Smooth muscle cell (in vitro differentiated cells): ENCODE results near the gene TJAP1. TPM values are rescaled to one million over a fixed set of nuclear protein-coding genes. Genes with fewer than 3 reads are reported as not detected.
"Not testable (repeated sequence)": the region's sequence is repeated elsewhere in the genome, so short reads cannot be mapped to it uniquely, and the experiment has no call there.

Experiments used
- DNase-seq: peaks from one replicate; lab custom pipeline; 2025; ENCODE audit not compliant: unreplicated experiment; lab: John Stamatoyannopoulos, UW
- H2AFZ ChIP-seq: fragments of 200-600 bp; sonication (generic); 2 replicates; pipeline ENCODE4 v1.6.0; 2016; ENCODE audit warnings: antibody characterized with exemption, low read depth, mild to moderate bottlenecking
- H3F3A ChIP-seq: fragments of 200-600 bp; sonication (generic); 2 replicates; pipeline ENCODE4 v1.6.0; 2017; ENCODE audit warnings: antibody characterized with exemption, low read depth
- H3K27ac ChIP-seq: fragments of 200-600 bp; sonication (generic); 2 replicates; pipeline ENCODE4 v1.5.1; 2016; ENCODE audit warnings: low read depth, mild to moderate bottlenecking
- H3K27me3 ChIP-seq: fragments of 200-600 bp; sonication (generic); 2 replicates; pipeline ENCODE4 v1.6.1; 2016; ENCODE audit warnings: low read depth, mild to moderate bottlenecking
- H3K36me3 ChIP-seq: fragments of 200-600 bp; sonication (generic); 2 replicates; pipeline ENCODE4 v1.5.1; 2016; ENCODE audit warnings: low read depth
- H3K4me1 ChIP-seq: fragments of 200-600 bp; sonication (generic); 2 replicates; pipeline ENCODE4 v1.5.1; 2016; ENCODE audit warnings: low read depth
- H3K4me2 ChIP-seq: fragments of 200-600 bp; sonication (generic); 2 replicates; pipeline ENCODE4 v1.6.0; 2016; ENCODE audit warnings: mild to moderate bottlenecking
- H3K4me3 ChIP-seq: fragments of 200-600 bp; sonication (generic); 2 replicates; pipeline ENCODE4 v1.5.1; 2016; ENCODE audit warnings: mild to moderate bottlenecking
- H3K79me2 ChIP-seq: fragments of 200-600 bp; sonication (generic); 2 replicates; pipeline ENCODE4 v1.6.0; 2016; ENCODE audit warnings: low read depth, mild to moderate bottlenecking
- H3K9ac ChIP-seq: fragments of 200-600 bp; sonication (generic); 2 replicates; pipeline ENCODE4 v1.6.0; 2016; ENCODE audit warnings: low read depth
- H3K9me3 ChIP-seq: fragments of 200-600 bp; sonication (generic); replicated peaks from 2 replicates; pipeline ENCODE4 v1.5.1; 2016; ENCODE audit warnings: low read depth
- H4K20me1 ChIP-seq: fragments of 200-600 bp; sonication (generic); 2 replicates; pipeline ENCODE4 v1.6.0; 2016; ENCODE audit warnings: low read depth
- WGBS: methylation state at CpG from one replicate; pipeline ENCODE4 v1.1.7; 2016; ENCODE audit warnings: low lambda C conversion rate; 5-methylcytosine and 5-hydroxymethylcytosine counted together
- polyA plus RNA-seq: library from polyadenylated mRNA; unstranded; fragments of >200 nt; fragmentation: Nextera tagmentation; extraction: Ambion mirVana; gene quantifications from 2 replicates; pipeline ENCODE4 v1.2.1, GENCODE V29; 2016
- total RNA-seq: library from RNA; depleted of rRNA; stranded (reverse); fragments of >200 nt; gene quantifications from 2 replicates; pipeline ENCODE4 v1.2.3, GENCODE V29; 2014
- TF ChIP-seq, protein P1 (sequence below): fragments of 200-600 bp; sonication (generic); IDR thresholded peaks from 2 replicates; pipeline ENCODE4 v1.5.1; 2017; ENCODE audit warnings: borderline replicate concordance, mild to moderate bottlenecking, antibody characterized with exemption; ENCODE audit not compliant: insufficient read depth, poor library complexity, severe bottlenecking

Gene TJAP1
- total and polyA plus RNA-seq, 2 experiments from 2014 or later: 9.3 to 13.5 TPM

GRCh38 chr6:43497689-43498088 lies 20.3 kb downstream of the TJAP1 start:
- no peak overlapping the region for H3K9ac ChIP-seq

DNA sequence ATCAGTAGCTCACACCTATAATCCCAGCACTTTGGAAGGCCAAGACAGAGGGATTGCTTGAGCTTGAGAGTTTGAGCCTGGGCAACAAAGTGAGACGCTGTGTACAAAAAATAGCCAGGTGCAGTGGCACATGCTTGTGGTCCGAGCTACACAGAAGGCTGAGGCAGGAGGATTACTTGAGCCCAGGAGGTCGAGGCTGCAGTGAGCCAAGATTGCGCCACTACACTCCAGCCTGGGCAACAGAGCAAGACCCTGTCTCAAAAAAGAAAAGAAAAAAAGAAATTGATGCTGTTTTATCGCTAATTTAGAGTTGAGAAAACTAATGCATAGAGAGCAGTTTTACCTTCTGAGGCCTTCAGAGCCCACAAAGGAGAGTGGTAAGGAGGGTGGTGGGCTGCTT lies 20.9 kb downstream of the TJAP1 start:
- H2AFZ ChIP-seq, H3K79me2 ChIP-seq, H3K27me3 ChIP-seq, H3K9me3 ChIP-seq, DNase-seq, H3F3A ChIP-seq, H3K9ac ChIP-seq, H3K36me3 ChIP-seq, H4K20me1 ChIP-seq, H3K4me2 ChIP-seq, H3K27ac ChIP-seq, H3K4me3 ChIP-seq: not testable (repeated sequence)
- WGBS: 98% methylated on average over 5 of the region's 5 CpGs
- H3K4me1 ChIP-seq: peaks cover 10% of the 10 kb centered on the region

More at GRCh38 chr6:43497689-43498088, 20.3 kb downstream of the TJAP1 start:
- no peak overlapping the region for H3K27ac ChIP-seq
- TF ChIP-seq, protein P1, sequence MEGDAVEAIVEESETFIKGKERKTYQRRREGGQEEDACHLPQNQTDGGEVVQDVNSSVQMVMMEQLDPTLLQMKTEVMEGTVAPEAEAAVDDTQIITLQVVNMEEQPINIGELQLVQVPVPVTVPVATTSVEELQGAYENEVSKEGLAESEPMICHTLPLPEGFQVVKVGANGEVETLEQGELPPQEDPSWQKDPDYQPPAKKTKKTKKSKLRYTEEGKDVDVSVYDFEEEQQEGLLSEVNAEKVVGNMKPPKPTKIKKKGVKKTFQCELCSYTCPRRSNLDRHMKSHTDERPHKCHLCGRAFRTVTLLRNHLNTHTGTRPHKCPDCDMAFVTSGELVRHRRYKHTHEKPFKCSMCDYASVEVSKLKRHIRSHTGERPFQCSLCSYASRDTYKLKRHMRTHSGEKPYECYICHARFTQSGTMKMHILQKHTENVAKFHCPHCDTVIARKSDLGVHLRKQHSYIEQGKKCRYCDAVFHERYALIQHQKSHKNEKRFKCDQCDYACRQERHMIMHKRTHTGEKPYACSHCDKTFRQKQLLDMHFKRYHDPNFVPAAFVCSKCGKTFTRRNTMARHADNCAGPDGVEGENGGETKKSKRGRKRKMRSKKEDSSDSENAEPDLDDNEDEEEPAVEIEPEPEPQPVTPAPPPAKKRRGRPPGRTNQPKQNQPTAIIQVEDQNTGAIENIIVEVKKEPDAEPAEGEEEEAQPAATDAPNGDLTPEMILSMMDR: no peak
- H3K4me2 ChIP-seq: no peak overlapping the region
- H3F3A ChIP-seq: no peaks in the 10 kb centered on the region
- peaks cover 7% of the 10 kb centered on the region for H3K79me2 ChIP-seq
- H3K9me3 ChIP-seq: no peaks in the 10 kb centered on the region
- peaks cover 16% of the 10 kb centered on the region for H3K4me1 ChIP-seq
- H3K36me3 ChIP-seq: no peaks in the 10 kb centered on the region
- no peaks in the 10 kb centered on the region for H4K20me1 ChIP-seq
- 95% methylated on average over 8 of the region's 12 CpGs for WGBS
- no peaks in the 10 kb centered on the region for H3K27me3 ChIP-seq
- DNase-seq: no peak
- H3K4me3 ChIP-seq: no peak overlapping the region
- H2AFZ ChIP-seq: no peak overlapping the region

DNA sequence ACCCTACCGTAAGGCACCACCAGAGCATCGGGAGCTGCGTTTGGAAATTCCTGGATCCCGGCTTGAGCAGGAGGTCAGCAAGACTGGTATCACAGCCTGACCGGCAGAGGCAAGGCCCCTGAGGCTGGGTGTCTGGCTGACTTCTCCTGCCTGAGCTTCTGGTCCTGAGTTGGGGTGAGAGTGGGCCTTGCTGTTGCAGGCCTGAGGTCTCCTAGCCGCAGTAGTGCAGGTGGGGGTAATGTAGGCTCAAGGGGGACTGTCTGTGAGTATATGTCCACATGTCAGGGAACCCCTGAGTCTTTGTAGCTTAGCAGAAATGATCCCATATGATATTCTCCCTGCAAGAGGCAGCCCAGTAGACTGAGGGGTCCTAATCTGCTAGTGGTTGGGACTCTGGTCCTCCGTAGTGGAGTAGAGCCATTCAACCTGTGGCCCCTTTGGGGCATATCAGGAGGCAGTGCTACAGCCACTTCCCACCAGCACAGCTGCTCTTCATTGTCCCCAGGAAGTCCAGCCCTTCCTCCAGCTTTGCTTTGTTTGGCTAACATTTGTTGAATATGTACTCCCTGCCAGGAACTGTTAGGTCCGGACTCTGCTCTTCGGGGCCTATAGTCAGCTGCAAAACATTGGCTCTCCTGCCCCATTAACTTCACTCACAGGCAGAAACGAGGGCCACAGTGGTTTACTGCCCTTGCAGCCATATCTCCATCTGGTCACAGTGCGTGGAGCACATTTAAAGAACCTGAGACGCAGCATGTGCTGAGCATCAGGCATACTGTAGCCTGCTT lies 21.9 kb downstream of the TJAP1 start:
- no peak overlapping the region for H2AFZ ChIP-seq
- TF ChIP-seq, protein P1: no peak
- peaks cover 10% of the 10 kb centered on the region for H3K4me1 ChIP-seq
- no peak overlapping the region for H3K4me2 ChIP-seq
- no peak overlapping the region for H3K9ac ChIP-seq
- H3K27me3 ChIP-seq: no peaks in the 10 kb centered on the region
- DNase-seq: no peak
- WGBS: 93% methylated on average over 12 of the region's 12 CpGs
- H3K27ac ChIP-seq: no peak overlapping the region
- H3K9me3 ChIP-seq: no peaks in the 10 kb centered on the region
- H3F3A ChIP-seq: no peaks in the 10 kb centered on the region
- no peaks in the 10 kb centered on the region for H4K20me1 ChIP-seq
- peaks cover 1% of the 10 kb centered on the region for H3K79me2 ChIP-seq
- no peak overlapping the region for H3K4me3 ChIP-seq
- H3K36me3 ChIP-seq: no peaks in the 10 kb centered on the region

GRCh38 chr6:43500921-43501320 lies 23.6 kb downstream of the TJAP1 start:
- Histone ChIP-seq H3K27ac (no peak overlapping the region), H3F3A (no peaks in the 10 kb centered on the region), H4K20me1 (no peaks in the 10 kb centered on the region), H3K4me3 (no peak overlapping the region), H3K9ac (no peak overlapping the region), H3K79me2 (no peaks in the 10 kb centered on the region), H3K36me3 (no peaks in the 10 kb centered on the region), H2AFZ (no peak overlapping the region), H3K4me1 (peaks cover 6% of the 10 kb centered on the region), H3K27me3 (no peaks in the 10 kb centered on the region), H3K9me3 (no peaks in the 10 kb centered on the region), H3K4me2 (no peak overlapping the region)
- 97% methylated on average over 3 of the region's 3 CpGs for WGBS
- no peak for DNase-seq
- TF ChIP-seq, protein P1: no peak
